Measurements from ENCODE around the gene EXOC6B. TPM values are rescaled to one million over a fixed set of nuclear protein-coding genes. Genes with fewer than 3 reads are reported as not detected.

EXOC6B gene
- total RNA-seq, 4 donors from 2014 or later = 14.1 to 107 (median 38.5) TPM

- no peaks in the 10 kb centered on the region for H3K4me1 ChIP-seq
- DNase-seq = no peak
- no peaks in the 10 kb centered on the region for H3K9me3 ChIP-seq
- H3K4me3 ChIP-seq = no peak overlapping the region
- TF ChIP-seq CTCF (IDR thresholded peaks at IDR 0.05) (no peak), POLR2A (IDR thresholded peaks at IDR 0.05) (no peak)
- intact Hi-C loops (cut with DNase I; ENCODE audit: low total_unique reads) = no loop called here
- H3K36me3 ChIP-seq = no peaks in the 10 kb centered on the region
- no peak overlapping the region for H3K27ac ChIP-seq
- H3K27me3 ChIP-seq = no peaks in the 10 kb centered on the region
These were observed 196.8 kb downstream of the EXOC6B start for GRCh38 chr2:72629062-72629461.

GRCh38 chr2:72627083-72627482 lies 198.8 kb downstream of the EXOC6B start:
- Histone ChIP-seq H3K36me3 (no peaks in the 10 kb centered on the region), H3K4me3 (no peak overlapping the region), H3K27me3 (no peaks in the 10 kb centered on the region), H3K4me1 (no peaks in the 10 kb centered on the region), H3K27ac (no peak overlapping the region), H3K9me3 (no peaks in the 10 kb centered on the region)
- TF ChIP-seq POLR2A (IDR thresholded peaks at IDR 0.05) (no peak), CTCF (IDR thresholded peaks at IDR 0.05) (no peak)
- no peak for DNase-seq
- intact Hi-C loops (cut with DNase I; ENCODE audit: low total_unique reads) = no loop called here

GRCh38 chr2:72625366-72625765 lies 200.5 kb downstream of the EXOC6B start:
- H3K27ac ChIP-seq = no peak overlapping the region
- H3K4me3 ChIP-seq = no peak overlapping the region
- no peaks in the 10 kb centered on the region for H3K9me3 ChIP-seq
- TF ChIP-seq POLR2A (IDR thresholded peaks at IDR 0.05) = no peak
- no peak for TF ChIP-seq CTCF (IDR thresholded peaks at IDR 0.05)
- DNase-seq = no peak
- intact Hi-C loops (cut with DNase I; ENCODE audit: low total_unique reads) = no loop called here
- no peaks in the 10 kb centered on the region for H3K27me3 ChIP-seq
- H3K4me1 ChIP-seq = no peaks in the 10 kb centered on the region
- no peaks in the 10 kb centered on the region for H3K36me3 ChIP-seq

GRCh38 chr2:72623481-72623880 lies 202.4 kb downstream of the EXOC6B start:
- TF ChIP-seq CTCF (IDR thresholded peaks at IDR 0.05) (no peak), POLR2A (IDR thresholded peaks at IDR 0.05) (no peak)
- Histone ChIP-seq H3K4me1 (no peaks in the 10 kb centered on the region), H3K27ac (no peak overlapping the region), H3K4me3 (no peak overlapping the region), H3K27me3 (no peaks in the 10 kb centered on the region), H3K9me3 (no peaks in the 10 kb centered on the region), H3K36me3 (no peaks in the 10 kb centered on the region)
- intact Hi-C loops (cut with DNase I; ENCODE audit: low total_unique reads) = no loop called here
- no peak for DNase-seq

GRCh38 chr2:72619626-72620025 lies 206.2 kb downstream of the EXOC6B start:
- H3K36me3 ChIP-seq = no peaks in the 10 kb centered on the region
- no peak overlapping the region for H3K27ac ChIP-seq
- intact Hi-C loops (cut with DNase I; ENCODE audit: low total_unique reads) = no loop called here
- H3K27me3 ChIP-seq = no peaks in the 10 kb centered on the region
- no peaks in the 10 kb centered on the region for H3K4me1 ChIP-seq
- peaks cover 0 to 7% of the 10 kb centered on the region in 2 donors for H3K9me3 ChIP-seq
- H3K4me3 ChIP-seq = no peak overlapping the region
- DNase-seq = no peak
- TF ChIP-seq CTCF (IDR thresholded peaks at IDR 0.05) (no peak), POLR2A (IDR thresholded peaks at IDR 0.05) (no peak)
